IMR-90 (cell line): ENCODE data around the gene SLC7A6. TPM values are rescaled to one million over a fixed set of nuclear protein-coding genes. Genes with fewer than 3 reads are reported as not detected.

Experiments
- ATAC-seq: fragments of 200-7000 bp; cut with Tn5 transposase; 2 replicates; pipeline ENCODE4 v1.9.1; 2020; ENCODE audit warnings: low read depth, mild to moderate bottlenecking, moderate library complexity
- BruUV-seq: library from RNA; stranded (reverse); fragments of 400-500 nt; replicated peaks from 2 replicates; lab custom pipeline; 2021; lab: Mats Ljungman, UMichigan
- CTCF ChIA-PET: fragments of 300-600 bp; formaldehyde crosslinking; extraction: SDS; loops from one replicate; lab custom pipeline; 2021; ENCODE audit warnings: antibody characterized with exemption; lab: Yijun Ruan, JAX
- POLR2A ChIA-PET: fragments of 300-600 bp; sonication (Branson Sonifier 250); formaldehyde crosslinking; loops from one replicate; lab custom pipeline; 2022; ENCODE audit warnings: antibody characterized with exemption; ENCODE audit not compliant: unreplicated experiment; lab: Charles Lee
- DNase-seq: peaks from one replicate; pipeline ENCODE4 v3.0.0; 2013
- H2AFZ ChIP-seq: replicated peaks from 2 replicates; pipeline ENCODE3; 2013; ENCODE audit warnings: low read length, mild to moderate bottlenecking; ENCODE audit not compliant: poor library complexity
- H2AK5ac ChIP-seq: 2 replicates; pipeline ENCODE4 v1.6.1; 2013; ENCODE audit warnings: low read depth, low read length, inconsistent platforms
- H2AK9ac ChIP-seq: replicated peaks from 2 replicates; pipeline ENCODE3; 2013; ENCODE audit warnings: mild to moderate bottlenecking, low read depth, low read length, moderate library complexity; ENCODE audit not compliant: poor library complexity
- H2BK120ac ChIP-seq: 2 replicates; pipeline ENCODE4 v1.6.1; 2013; ENCODE audit warnings: low read depth, low read length, inconsistent platforms
- H2BK15ac ChIP-seq: 3 replicates; pipeline ENCODE4 v1.6.1; 2013; ENCODE audit warnings: low read depth, low read length, inconsistent platforms
- H2BK20ac ChIP-seq: 2 replicates; pipeline ENCODE4 v1.6.1; 2013; ENCODE audit warnings: low read depth, mild to moderate bottlenecking, inconsistent platforms, low read length, moderate library complexity
- H2BK5ac ChIP-seq: 2 replicates; pipeline ENCODE4 v1.6.1; 2013; ENCODE audit warnings: mild to moderate bottlenecking, low read depth, low read length, inconsistent platforms; ENCODE audit not compliant: poor library complexity, severe bottlenecking
- H3K14ac ChIP-seq: replicated peaks from 2 replicates; pipeline ENCODE4 v1.6.1; 2013; ENCODE audit warnings: low read depth, low read length, inconsistent platforms
- H3K18ac ChIP-seq: 2 replicates; pipeline ENCODE4 v1.6.1; 2013; ENCODE audit warnings: low read depth, low read length, control low read depth
- H3K23ac ChIP-seq: 2 replicates; pipeline ENCODE4 v1.6.1; 2013; ENCODE audit warnings: low read depth, low read length, inconsistent platforms
- H3K27ac ChIP-seq: 2 replicates; pipeline ENCODE4 v1.5.1; 2013; ENCODE audit warnings: mild to moderate bottlenecking, control low read depth, low read length; ENCODE audit not compliant: insufficient read depth
- H3K27me3 ChIP-seq: 2 replicates; pipeline ENCODE4 v1.6.1; 2013; ENCODE audit warnings: low read length; ENCODE audit not compliant: control insufficient read depth, insufficient read depth
- H3K36me3 ChIP-seq: 2 replicates; pipeline ENCODE4 v1.6.1; 2013; ENCODE audit warnings: low read length, mixed read lengths; ENCODE audit not compliant: control insufficient read depth, insufficient read depth
- H3K4ac ChIP-seq: 2 replicates; pipeline ENCODE4 v1.6.1; 2013; ENCODE audit warnings: low read depth, low read length, inconsistent platforms
- H3K4me1 ChIP-seq: 2 replicates; pipeline ENCODE4 v1.6.1; 2013; ENCODE audit warnings: low read length, mixed read lengths; ENCODE audit not compliant: control insufficient read depth, insufficient read depth
- H3K4me2 ChIP-seq: 2 replicates; pipeline ENCODE4 v1.6.1; 2013; ENCODE audit warnings: low read depth, mild to moderate bottlenecking, control low read depth, low read length, moderate library complexity
- H3K4me3 ChIP-seq: 2 replicates; pipeline ENCODE4 v1.5.1; 2013; ENCODE audit warnings: low read depth, mild to moderate bottlenecking, control low read depth, low read length, moderate library complexity; ENCODE audit not compliant: insufficient read depth
- H3K56ac ChIP-seq: 2 replicates; pipeline ENCODE4 v1.6.1; 2013; ENCODE audit warnings: low read length, inconsistent platforms; ENCODE audit not compliant: insufficient read depth; ENCODE audit errors: extremely low read depth
- H3K79me1 ChIP-seq, 2 experiments: 2 replicates each; pipeline ENCODE4 v1.6.1; 2013; ENCODE audit warnings: low read length in 2 of 2, inconsistent platforms in 1 of 2, low read depth in 1 of 2
- H3K9ac ChIP-seq: 2 replicates; pipeline ENCODE4 v1.6.1; 2013; ENCODE audit warnings: low read depth, low read length, control low read depth
- H3K9me1 ChIP-seq: 2 replicates; pipeline ENCODE4 v1.6.1; 2013; ENCODE audit warnings: low read length, inconsistent platforms; ENCODE audit not compliant: insufficient read depth
- H3K9me3 ChIP-seq: 2 replicates; pipeline ENCODE4 v1.6.1; 2013; ENCODE audit warnings: low read length; ENCODE audit not compliant: control insufficient read depth, insufficient read depth
- H4K20me1 ChIP-seq: 2 replicates; pipeline ENCODE4 v1.6.1; 2013; ENCODE audit warnings: low read length, inconsistent platforms; ENCODE audit not compliant: insufficient read depth
- H4K5ac ChIP-seq: 2 replicates; pipeline ENCODE4 v1.6.1; 2013; ENCODE audit warnings: mild to moderate bottlenecking, low read depth, low read length, control low read depth
- H4K8ac ChIP-seq, 2 experiments: 2 replicates each; pipeline ENCODE4 v1.6.1; 2013; ENCODE audit warnings: low read depth in 2 of 2, low read length in 2 of 2, control low read depth in 1 of 2, inconsistent platforms in 1 of 2
- H4K91ac ChIP-seq: 2 replicates; pipeline ENCODE4 v1.6.1; 2013; ENCODE audit warnings: low read depth, low read length, inconsistent platforms; ENCODE audit not compliant: insufficient read depth
- BHLHE40 ChIP-seq: fragments of 150-350 bp; IDR thresholded peaks from 2 replicates; pipeline ENCODE4 v1.6.1; 2016; ENCODE audit warnings: mild to moderate bottlenecking, low read depth, low read length
- CEBPB ChIP-seq: IDR thresholded peaks from 2 replicates; pipeline ENCODE4 v1.6.1; 2012; ENCODE audit warnings: low read depth, low read length, improper control_type of control experiment
- CHD1 ChIP-seq: IDR thresholded peaks from 2 replicates; pipeline ENCODE4 v1.6.1; 2012; ENCODE audit warnings: low read depth, low read length, improper control_type of control experiment
- CTCF ChIP-seq: conservative IDR thresholded peaks from 2 replicates; pipeline ENCODE4 v1.5.1; 2012; ENCODE audit warnings: mild to moderate bottlenecking, low read depth, low read length, improper control_type of control experiment
- ELK1 ChIP-seq: fragments of 150-350 bp; IDR thresholded peaks from 2 replicates; pipeline ENCODE4 v1.6.1; 2016; ENCODE audit warnings: low read depth, mild to moderate bottlenecking, low read length, moderate library complexity, borderline replicate concordance
- FOS ChIP-seq: fragments of 150-350 bp; IDR thresholded peaks from 2 replicates; pipeline ENCODE4 v1.6.1; 2016; ENCODE audit warnings: low read depth, low read length
- MAFK ChIP-seq: IDR thresholded peaks from 2 replicates; pipeline ENCODE4 v1.6.1; 2012; ENCODE audit warnings: low read depth, low read length, improper control_type of control experiment
- MAZ ChIP-seq: IDR thresholded peaks from 2 replicates; pipeline ENCODE4 v1.6.1; 2012; ENCODE audit warnings: low read depth, mild to moderate bottlenecking, low read length, improper control_type of control experiment, moderate library complexity, borderline replicate concordance
- MXI1 ChIP-seq: IDR thresholded peaks from 2 replicates; pipeline ENCODE4 v1.6.1; 2012; ENCODE audit warnings: low read depth, mild to moderate bottlenecking, low read length, moderate library complexity, borderline replicate concordance
- NFE2L2 ChIP-seq: fragments of 150-350 bp; IDR thresholded peaks from 2 replicates; pipeline ENCODE4 v1.6.1; 2016; ENCODE audit warnings: low read depth, mild to moderate bottlenecking, low read length
- POLR2A ChIP-seq: IDR thresholded peaks from 2 replicates; pipeline ENCODE4 v1.6.1; 2012; ENCODE audit warnings: mild to moderate bottlenecking, low read depth, low read length
- RAD21 ChIP-seq: IDR thresholded peaks from 2 replicates; pipeline ENCODE4 v1.6.1; 2012; ENCODE audit warnings: low read length, improper control_type of control experiment
- RCOR1 ChIP-seq: IDR thresholded peaks from 2 replicates; pipeline ENCODE4 v1.6.1; 2012; ENCODE audit warnings: mild to moderate bottlenecking, low read length, improper control_type of control experiment; ENCODE audit not compliant: insufficient replicate concordance
- RFX5 ChIP-seq: IDR thresholded peaks from 2 replicates; pipeline ENCODE4 v1.8.0; 2012; ENCODE audit warnings: low read depth, mild to moderate bottlenecking, low read length, moderate library complexity
- SMC3 ChIP-seq: fragments of 150-350 bp; IDR thresholded peaks from 2 replicates; pipeline ENCODE4 v1.6.1; 2016; ENCODE audit warnings: low read depth, mild to moderate bottlenecking, antibody characterized with exemption, low read length, moderate library complexity
- USF2 ChIP-seq: fragments of 150-350 bp; IDR thresholded peaks from 2 replicates; pipeline ENCODE4 v1.6.1; 2017; ENCODE audit warnings: mild to moderate bottlenecking, antibody characterized with exemption, low read length, low read depth
- WGBS, 2 experiments: methylation state at CpG; one replicate each; pipeline versions ENCODE4 v1.1.5 to v1.1.7; 2013; ENCODE audit warnings: missing lambda C conversion rate in 2 of 2; ENCODE audit not compliant: insufficient read length in 1 of 2; ENCODE audit errors: extremely low coverage in 2 of 2; 5-methylcytosine and 5-hydroxymethylcytosine counted together
- dilution Hi-C: fragments of 300-500 bp; cut with HindIII; formaldehyde crosslinking; loops from one replicate; pipeline ENCODE4 v1.14.3; 2018; ENCODE audit warnings: low sequenced_read_pairs; ENCODE audit not compliant: unreplicated experiment
- in situ Hi-C: fragments of 300-500 bp; cut with MboI; formaldehyde crosslinking; loops from 3 replicates; pipeline ENCODE4 v1.14.3; 2019; ENCODE audit warnings: low sequenced_read_pairs, inconsistent platforms, mixed read lengths
- intact Hi-C: fragments of 100-400 bp; cut with micrococcal nuclease; formaldehyde crosslinking; loops from 2 replicates; pipeline ENCODE4 v1.10.0; 2022
- polyA plus RNA-seq, 3 experiments: library from polyadenylated mRNA; depleted of rRNA; stranded (reverse); fragments of >200 nt; gene quantifications; 2 replicates each; pipeline ENCODE4 v1.2.3, GENCODE V29; 2012; ENCODE audit warnings: low replicate concordance in 1 of 3
- total RNA-seq: library from RNA; depleted of rRNA; stranded (reverse); fragments of >200 nt; gene quantifications from 2 replicates; pipeline ENCODE4 v1.2.3, GENCODE V29; 2012

SLC7A6 gene
- total and polyA plus RNA-seq, 2 of the 4 experiments (the other 2 are of a cell fraction): 29.4 to 36.1 TPM

- H4K91ac ChIP-seq: no peak overlapping the region
- no peak overlapping the region for H2AFZ ChIP-seq
- BruUV-seq: no TSS peak
- no peak overlapping the region for H3K23ac ChIP-seq
- intact Hi-C loops (no loop called here), dilution Hi-C loops (no loop called here), in situ Hi-C loops (no loop called here)
- H2AK9ac ChIP-seq: no peak overlapping the region
- H3K79me1 ChIP-seq: peaks cover 16 to 87% of the 10 kb centered on the region in 2 experiments
- no peak overlapping the region for H2BK20ac ChIP-seq
- H2BK5ac ChIP-seq: no peak overlapping the region
- TF ChIP-seq CHD1 (no peak), RAD21 (no peak), NFE2L2 (no peak), MXI1 (no peak), SMC3 (no peak), CTCF (no peak), USF2 (no peak), RFX5 (no peak), ELK1 (no peak), MAZ (no peak), CEBPB (no peak), RCOR1 (no peak), BHLHE40 (no peak), MAFK (no peak), POLR2A (no peak), FOS (no peak)
- DNase-seq (no peak), ATAC-seq (no peak)
- H3K4me3 ChIP-seq: no peak overlapping the region
- no peak overlapping the region for H3K9ac ChIP-seq
- WGBS, 2 experiments: no CpG with 5 or more reads among the region's 5 CpGs
- H3K27me3 ChIP-seq: no peaks in the 10 kb centered on the region
- peak overlapping the region; percentile 23; the same call in 1 of the 2 replicates for H3K27ac ChIP-seq
- no peak overlapping the region for H4K5ac ChIP-seq
- CTCF ChIA-PET: interaction anchor here (0.9 kb wide), 1 partner anchor 9 kb away, joined by 3 read pairs; no protein-coding TSS in a partner anchor
- peaks cover 23% of the 10 kb centered on the region for H3K36me3 ChIP-seq
- no peak overlapping the region for H3K4me2 ChIP-seq
- POLR2A ChIA-PET: no interaction called here
- H2BK15ac ChIP-seq: no peak overlapping the region
- no peak overlapping the region for H3K18ac ChIP-seq
- H4K8ac ChIP-seq: no peak overlapping the region
- H2AK5ac ChIP-seq: no peak overlapping the region
- peaks cover 10% of the 10 kb centered on the region for H3K4me1 ChIP-seq
- H3K4ac ChIP-seq: no peak overlapping the region
- H3K9me1 ChIP-seq: peaks cover 28% of the 10 kb centered on the region
- no peak overlapping the region for H3K14ac ChIP-seq
- H3K56ac ChIP-seq: no peak overlapping the region
- H4K20me1 ChIP-seq: peaks cover 71% of the 10 kb centered on the region
- H2BK120ac ChIP-seq: no peak overlapping the region
- no peaks in the 10 kb centered on the region for H3K9me3 ChIP-seq
These were observed 19.0 kb downstream of the SLC7A6 start for GRCh38 chr16:68283346-68283745.
